HepG2 (cell line): ENCODE data around the gene NAT14. TPM values are rescaled to one million over a fixed set of nuclear protein-coding genes. Genes with fewer than 3 reads are reported as not detected.

Experiments used
- BRF2 ChIP-seq: sonication (generic); formaldehyde crosslinking; IDR thresholded peaks from 2 replicates; pipeline ENCODE4 v1.8.1; 2022; ENCODE audit warnings: mild to moderate bottlenecking, missing genetic modification reagents
- EEA1 ChIP-seq: sonication (generic); formaldehyde crosslinking; IDR thresholded peaks from 2 replicates; pipeline ENCODE4 v1.5.1; 2020; ENCODE audit warnings: mild to moderate bottlenecking, missing genetic modification reagents, borderline replicate concordance
- JUND ChIP-seq: sonication (generic); formaldehyde crosslinking; IDR thresholded peaks from 2 replicates; pipeline ENCODE4 v1.8.0; 2022; ENCODE audit warnings: mild to moderate bottlenecking, missing genetic modification reagents
- KIAA2018 ChIP-seq: sonication (generic); formaldehyde crosslinking; IDR thresholded peaks from 2 replicates; pipeline ENCODE4 v1.5.0; 2020; ENCODE audit warnings: mild to moderate bottlenecking, missing genetic modification reagents, borderline replicate concordance
- NFAT5 ChIP-seq: sonication (generic); formaldehyde crosslinking; IDR thresholded peaks from 2 replicates; pipeline ENCODE4 v1.4.0; 2020; ENCODE audit warnings: missing genetic modification reagents
- PHF8 ChIP-seq: sonication (generic); formaldehyde crosslinking; IDR thresholded peaks from 2 replicates; pipeline ENCODE4 v1.5.0; 2020; ENCODE audit warnings: missing genetic modification reagents
- PRDM4 ChIP-seq: sonication (generic); formaldehyde crosslinking; IDR thresholded peaks from 2 replicates; pipeline ENCODE4 v1.9.0; 2021; ENCODE audit warnings: missing genetic modification reagents, borderline replicate concordance
- RELA ChIP-seq: sonication (generic); formaldehyde crosslinking; IDR thresholded peaks from 2 replicates; pipeline ENCODE4 v1.4.0; 2020; ENCODE audit warnings: missing genetic modification reagents
- SKI ChIP-seq: fragments of 450-650 bp; IDR thresholded peaks from one replicate; pipeline ENCODE4 v1.6.1; 2018; ENCODE audit warnings: mild to moderate bottlenecking; ENCODE audit not compliant: partially characterized antibody
- ZNF326 ChIP-seq: sonication (generic); formaldehyde crosslinking; IDR thresholded peaks from 2 replicates; pipeline ENCODE4 v1.4.0; 2020; ENCODE audit warnings: missing genetic modification reagents, borderline replicate concordance
- ZNF550 ChIP-seq: sonication (generic); formaldehyde crosslinking; IDR thresholded peaks from 2 replicates; pipeline ENCODE4 v1.4.0; 2020; ENCODE audit warnings: mild to moderate bottlenecking, missing genetic modification reagents, borderline replicate concordance
- polyA plus RNA-seq, 8 experiments: library from polyadenylated mRNA; depleted of rRNA in 3 of 8; stranded (reverse) in 7 of 8; unstranded in 1 of 8; fragments of >200 nt; fragmentation: Illumina TruSeq in 4 of 8; extraction: Trizol in 4 of 8; gene quantifications; 2 replicates each; pipeline versions ENCODE4 v1.2.1 to v1.2.3, GENCODE V29; 2011 to 2016; ENCODE audit warnings: low read depth in 4 of 8, missing spikeins in 1 of 8, mixed read lengths in 1 of 8; ENCODE audit not compliant: insufficient read depth in 1 of 8
- total RNA-seq, 5 experiments: library from RNA; depleted of rRNA; stranded (reverse); fragments of >200 nt; fragmentation: Illumina TruSeq; extraction: Trizol; gene quantifications; 2 replicates each; pipeline ENCODE4 v1.2.3, GENCODE V29; 2016; ENCODE audit warnings: low read depth in 1 of 5

Gene NAT14
- total and polyA plus RNA-seq, 2 of the 13 experiments (the other 11 are each of a cell fraction or from before 2014, with no cell fraction given): 20.7 to 22.3 TPM

GRCh38 chr19:55461259-55461973 lies 23.6 kb upstream of the NAT14 start, which contains the start of gene ISOC2 (continued):
- TF ChIP-seq NFAT5 (CRISPR knock-in tag) (peak; percentile 75), RELA (CRISPR knock-in tag) (no peak), EEA1 (CRISPR knock-in tag) (no peak), ZNF326 (CRISPR knock-in tag) (no peak), JUND (CRISPR knock-in tag) (no peak), ZNF550 (peak; percentile 77; the same call in 1 of the 2 replicates), SKI (peak; percentile 7), PHF8 (CRISPR knock-in tag) (peak; percentile 81), BRF2 (no peak), PRDM4 (CRISPR knock-in tag) (no peak), KIAA2018 (CRISPR knock-in tag) (peak; percentile 55; the same call in 1 of the 2 replicates)
